Mesodermal cell (in vitro differentiated cells): ENCODE results near the gene MED12L.
A peak's percentile ranks its signal among the peaks of the same experiment; 100 is the strongest.
"Not testable (repeated sequence)": the region's sequence is repeated elsewhere in the genome, so short reads cannot be mapped to it uniquely, and the experiment has no call there.

ENCODE experiments used
- H3K27ac ChIP-seq: 2 replicates; pipeline ENCODE4 v1.7.0; 2013; ENCODE audit warnings: mild to moderate bottlenecking, low read depth, low read length, moderate library complexity; ENCODE audit not compliant: severe bottlenecking
- H3K36me3 ChIP-seq: 2 replicates; pipeline ENCODE4 v1.7.1; 2013; ENCODE audit warnings: mild to moderate bottlenecking, low read length, moderate library complexity; ENCODE audit not compliant: control insufficient read depth, insufficient read depth
- H3K4me1 ChIP-seq: one replicate; pipeline ENCODE4 v1.7.1; 2013; ENCODE audit warnings: mild to moderate bottlenecking, low read length; ENCODE audit not compliant: insufficient read depth, control insufficient read depth, poor library complexity, severe bottlenecking
- H3K4me3 ChIP-seq: 2 replicates; pipeline ENCODE4 v1.7.0; 2013; ENCODE audit warnings: low read length, control low read depth, mild to moderate bottlenecking; ENCODE audit not compliant: insufficient read depth, poor library complexity, severe bottlenecking; ENCODE audit errors: extremely low read depth
- H3K9me3 ChIP-seq: 2 replicates; pipeline ENCODE4 v1.7.1; 2013; ENCODE audit warnings: mild to moderate bottlenecking, low read length, moderate library complexity; ENCODE audit not compliant: control insufficient read depth
- WGBS, 2 experiments: methylation state at CpG; one replicate each; pipeline ENCODE4 v1.1.5; 2013; ENCODE audit warnings: missing lambda C conversion rate in 2 of 2; ENCODE audit not compliant: insufficient coverage in 2 of 2; 5-methylcytosine and 5-hydroxymethylcytosine counted together

MED12L gene

DNA sequence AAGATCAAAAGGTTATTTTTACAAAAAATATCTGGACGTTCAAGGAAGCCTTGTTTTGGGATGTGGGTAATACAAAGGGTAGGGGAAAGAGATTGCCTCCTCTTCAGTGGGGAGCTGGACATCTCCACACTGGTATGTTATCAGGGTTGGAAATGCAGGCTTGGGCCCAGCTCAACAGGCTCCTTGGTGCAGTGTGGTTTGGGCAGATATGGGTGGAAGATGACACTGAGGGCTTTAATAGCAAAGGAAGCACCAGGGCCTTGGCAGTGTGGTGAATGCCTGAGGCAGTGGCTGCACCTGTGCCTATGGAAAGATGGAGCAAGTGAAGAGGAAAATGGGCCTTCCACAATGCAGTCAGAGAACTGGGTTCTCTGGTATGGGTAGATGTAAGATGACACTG lies 11.2 kb upstream of the MED12L start:
- Histone ChIP-seq H3K27ac (no peak overlapping the region), H3K9me3 (no peaks in the 10 kb centered on the region), H3K4me1 (no peaks in the 10 kb centered on the region), H3K36me3 (no peaks in the 10 kb centered on the region), H3K4me3 (no peak overlapping the region)
- 89 to 100% methylated on average over 1 of the region's 1 CpG for WGBS, 2 experiments

DNA sequence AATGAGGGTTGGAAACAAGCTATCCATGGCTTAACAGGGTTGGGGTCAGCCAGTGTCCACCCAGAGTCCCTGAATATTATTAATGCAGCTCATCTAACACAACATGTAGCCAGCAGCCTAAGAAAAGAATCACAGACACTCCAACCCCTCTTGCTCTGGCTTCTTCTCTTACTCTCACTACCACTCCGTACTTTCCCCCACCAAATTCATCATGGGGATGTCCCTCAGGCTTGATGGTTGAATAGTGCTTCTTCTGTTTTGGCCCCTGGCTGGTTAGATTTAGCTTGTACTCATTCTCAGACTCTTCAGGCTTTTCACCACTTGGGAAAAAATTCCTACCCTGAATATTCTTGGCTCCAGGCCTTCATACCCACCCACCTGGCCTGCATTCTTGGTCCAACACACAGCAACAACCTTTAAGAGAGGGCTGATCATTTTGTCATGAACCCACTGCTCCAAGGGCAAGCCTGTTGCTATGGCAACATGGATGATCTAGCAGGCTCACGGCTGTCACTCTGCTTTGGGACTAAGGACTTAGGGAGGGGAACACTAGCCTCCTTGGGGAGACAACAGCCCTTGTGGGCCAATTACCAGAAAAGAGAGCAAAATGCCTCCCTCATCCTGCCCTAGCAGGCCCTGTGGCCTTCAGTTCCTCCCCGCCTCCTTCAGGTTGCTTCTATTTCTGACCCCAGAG lies 9.4 kb upstream of the MED12L start:
- Histone ChIP-seq H3K36me3 (no peaks in the 10 kb centered on the region), H3K27ac (no peak overlapping the region), H3K9me3 (no peaks in the 10 kb centered on the region), H3K4me3 (no peak overlapping the region), H3K4me1 (no peaks in the 10 kb centered on the region)
- 71 to 86% methylated on average over 1 of the region's 3 CpGs for WGBS, 2 experiments

DNA sequence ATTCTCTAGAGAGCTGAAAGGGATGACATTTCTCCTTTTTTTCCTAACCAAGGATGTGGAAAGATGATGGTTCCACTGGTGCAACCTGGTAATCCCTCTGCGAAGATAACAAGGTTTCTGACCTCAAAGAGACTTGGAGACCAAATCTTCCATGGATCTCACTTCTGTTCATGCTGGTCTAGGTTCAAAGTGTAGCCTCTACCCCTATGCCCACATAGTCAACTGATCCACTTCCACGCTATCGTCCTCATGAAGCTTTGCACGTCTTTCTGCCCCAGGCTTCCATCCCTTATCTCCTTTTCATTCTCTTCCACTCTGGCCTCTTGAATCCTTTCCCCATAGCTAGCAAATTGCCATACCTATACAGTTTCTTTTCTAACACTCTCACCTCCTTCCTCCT lies 8.8 kb upstream of the MED12L start:
- Histone ChIP-seq H3K9me3 (no peaks in the 10 kb centered on the region), H3K4me1 (no peaks in the 10 kb centered on the region), H3K27ac (no peak overlapping the region), H3K36me3 (no peaks in the 10 kb centered on the region), H3K4me3 (no peak overlapping the region)
- 94 to 100% methylated on average over 4 of the region's 4 CpGs for WGBS, 2 experiments

DNA sequence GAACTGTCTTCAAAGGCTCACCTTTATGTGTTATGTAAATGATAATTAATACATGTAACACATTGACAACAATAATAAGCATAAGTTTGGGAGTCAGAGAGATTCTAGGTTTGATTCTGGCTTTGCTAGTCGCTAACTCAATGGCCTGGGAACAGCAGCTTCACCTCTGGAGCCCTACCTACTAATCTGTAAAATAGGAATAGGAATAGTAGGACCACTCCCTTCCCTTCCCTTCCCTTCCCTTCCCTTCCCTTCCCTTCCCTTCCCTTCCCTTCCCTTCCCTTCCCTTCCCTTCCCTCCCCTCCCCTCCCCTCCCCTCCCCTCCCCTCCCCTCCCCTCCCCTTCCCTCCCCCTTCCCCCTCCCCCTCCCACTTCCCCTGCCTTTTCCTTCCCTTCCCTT lies 4.4 kb upstream of the MED12L start:
- not testable (repeated sequence) for H3K9me3 ChIP-seq, H3K36me3 ChIP-seq, H3K27ac ChIP-seq, H3K4me1 ChIP-seq, H3K4me3 ChIP-seq
- WGBS, 2 experiments = no CpG with 5 or more reads among the region's 1 CpG

DNA sequence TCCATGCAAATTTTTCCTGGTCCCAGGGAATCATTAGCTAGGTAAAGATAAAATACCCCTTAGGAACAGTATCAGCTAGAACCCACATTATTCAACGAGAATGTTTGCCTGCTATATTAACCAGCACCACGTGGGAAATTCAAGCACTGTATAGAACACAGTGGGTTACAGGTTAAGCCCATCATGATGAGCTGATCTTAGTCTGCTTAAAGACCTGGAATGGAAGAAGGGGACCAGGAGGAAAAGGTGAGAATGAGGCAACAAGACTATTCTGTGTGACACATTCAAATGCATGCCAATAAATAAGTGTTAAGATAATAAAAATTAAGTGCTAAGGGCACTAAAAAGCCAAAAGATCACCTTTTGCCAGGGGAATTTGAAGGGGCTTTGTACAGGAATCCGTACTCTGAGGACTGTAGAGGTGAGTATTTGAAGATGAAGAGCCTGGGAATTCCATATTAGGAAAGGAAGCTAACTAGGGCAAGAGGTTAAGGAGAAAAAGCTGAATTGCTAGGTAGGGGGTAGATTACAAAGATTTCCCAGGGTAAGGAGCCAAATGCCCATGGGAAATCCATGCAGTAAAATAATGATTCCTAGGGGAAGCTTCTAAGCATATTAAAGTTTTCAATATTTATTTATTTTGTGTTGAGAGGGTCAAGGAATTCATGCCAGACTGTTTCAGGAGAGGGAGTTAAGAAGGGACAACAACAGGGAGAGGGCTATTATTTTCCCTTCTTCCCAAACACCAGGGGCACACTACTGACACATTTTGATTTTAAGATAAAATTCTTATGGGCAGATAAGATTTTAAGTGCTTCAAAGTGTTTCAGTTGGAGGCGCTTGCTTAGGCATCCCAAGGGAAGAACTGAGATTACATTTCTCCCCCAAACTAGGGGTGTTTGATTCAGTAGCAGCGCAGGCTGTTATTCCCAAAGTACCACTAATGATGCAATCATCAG lies 2.3 kb upstream of the MED12L start:
- H3K9me3 ChIP-seq = no peaks in the 10 kb centered on the region
- no peaks in the 10 kb centered on the region for H3K4me1 ChIP-seq
- 53 to 60% methylated on average over 3 of the region's 5 CpGs for WGBS, 2 experiments
- H3K4me3 ChIP-seq = no peak overlapping the region
- H3K27ac ChIP-seq = no peak overlapping the region
- H3K36me3 ChIP-seq = no peaks in the 10 kb centered on the region

DNA sequence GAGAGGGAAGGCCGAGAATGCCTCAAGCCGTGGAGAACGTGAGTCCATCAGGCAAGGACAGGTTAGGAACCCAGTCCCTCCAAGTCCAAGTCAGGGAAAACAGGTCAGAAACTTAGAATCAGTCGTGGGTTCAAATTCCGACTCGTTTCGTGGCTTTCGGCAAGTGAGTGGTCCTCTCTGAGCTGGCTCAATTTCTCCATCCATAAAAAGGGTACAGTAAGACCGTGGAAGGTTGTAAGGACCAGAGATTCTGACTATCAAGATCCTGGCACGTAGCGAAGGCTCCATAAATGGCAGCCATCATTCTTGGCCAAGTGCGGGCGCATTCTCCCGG lies 604 bp upstream of the MED12L start:
- peak overlapping the region; percentile 84 for H3K4me3 ChIP-seq
- no peaks in the 10 kb centered on the region for H3K36me3 ChIP-seq
- WGBS, 2 experiments = 44 to 47% methylated on average over 13 of the region's 14 CpGs
- H3K27ac ChIP-seq = no peak overlapping the region
- no peaks in the 10 kb centered on the region for H3K4me1 ChIP-seq
- no peaks in the 10 kb centered on the region for H3K9me3 ChIP-seq

DNA sequence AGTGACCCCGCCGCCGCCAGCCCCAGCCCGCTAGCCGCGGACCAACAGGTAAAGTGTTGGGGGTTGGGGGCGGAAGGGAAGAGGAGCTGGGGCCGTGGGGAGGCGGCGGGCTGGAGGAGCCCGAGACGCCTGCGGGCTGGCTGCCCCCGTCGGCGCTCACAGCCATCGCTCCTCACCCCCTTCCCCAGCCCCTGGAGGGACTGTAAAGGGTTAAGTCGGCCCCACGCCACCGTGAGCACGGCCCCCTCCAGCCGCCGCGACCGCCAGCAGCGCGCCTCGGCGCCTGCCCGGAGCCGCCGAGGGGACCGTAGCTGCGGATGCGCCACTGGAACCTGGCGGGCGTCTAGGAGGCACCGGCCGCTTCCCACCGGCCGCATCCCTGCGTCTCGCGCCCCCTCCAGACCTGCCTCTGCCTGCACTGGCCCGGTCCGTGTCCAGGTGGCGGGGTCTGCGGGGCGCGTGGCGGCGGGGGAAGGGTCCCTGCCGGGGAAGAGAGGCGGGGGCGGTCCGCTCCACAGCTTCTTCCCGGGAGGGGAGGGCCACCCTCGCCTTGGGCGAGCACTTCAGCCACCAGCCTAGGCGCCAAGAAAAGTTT lies 522 bp downstream of the MED12L start:
- Histone ChIP-seq H3K36me3 (no peaks in the 10 kb centered on the region), H3K9me3 (no peaks in the 10 kb centered on the region), H3K27ac (peak overlapping the region; percentile 36), H3K4me3 (peak overlapping the region; percentile 84), H3K4me1 (no peaks in the 10 kb centered on the region)
- 0% methylated on average over 20 to 36 of the region's 60 CpGs for WGBS, 2 experiments

DNA sequence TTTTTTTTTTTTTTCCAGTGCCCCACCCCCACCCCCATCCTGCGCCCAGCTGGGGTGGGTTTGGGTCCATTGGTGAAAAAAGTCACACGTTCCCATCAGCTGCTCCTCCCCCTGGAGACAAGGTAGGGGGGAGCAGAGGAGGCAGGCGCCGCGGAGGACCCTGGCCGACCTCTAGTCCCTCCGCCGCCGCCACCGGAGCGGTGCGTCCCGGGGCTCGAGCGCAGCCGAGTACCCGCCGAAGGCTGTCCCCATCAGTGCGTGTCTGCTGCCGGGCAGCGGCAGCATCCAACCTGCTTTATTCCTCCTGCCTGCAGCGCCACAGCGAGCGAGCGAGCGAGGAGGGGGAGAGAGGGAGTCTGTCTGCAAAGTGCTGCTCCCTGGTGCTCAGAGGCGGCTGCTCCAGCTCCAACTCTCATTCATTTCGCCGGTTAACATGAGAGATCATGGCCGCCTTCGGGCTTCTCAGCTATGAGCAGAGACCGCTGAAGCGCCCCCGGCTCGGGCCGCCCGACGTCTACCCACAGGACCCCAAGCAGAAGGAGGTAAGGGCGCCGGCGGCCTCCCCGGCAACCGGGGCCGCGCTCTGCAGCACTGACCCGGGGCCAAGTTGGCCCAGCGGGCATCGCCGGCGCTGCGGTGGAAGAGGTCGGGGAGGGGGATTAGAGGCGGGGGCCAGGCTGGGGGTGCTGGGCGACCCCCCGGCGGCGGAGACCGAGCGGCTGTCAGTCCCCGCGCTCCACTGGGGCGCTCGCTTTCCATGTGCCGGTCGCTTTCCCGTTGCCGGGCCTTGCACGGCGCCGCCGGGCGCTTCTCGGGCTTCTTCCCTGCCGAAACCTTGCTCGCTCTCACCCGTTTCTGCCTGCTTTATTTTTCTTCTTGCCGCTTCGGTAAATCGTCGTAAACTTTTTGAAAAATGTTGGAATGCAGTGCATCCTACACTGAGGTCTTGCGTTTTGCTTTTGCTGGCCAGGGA lies 1.3 kb downstream of the MED12L start:
- no peaks in the 10 kb centered on the region for H3K4me1 ChIP-seq
- H3K27ac ChIP-seq = peak overlapping the region; percentile 36
- H3K4me3 ChIP-seq = peak overlapping the region; percentile 84
- 0% methylated on average over 53 to 71 of the region's 81 CpGs for WGBS, 2 experiments
- H3K9me3 ChIP-seq = no peaks in the 10 kb centered on the region
- H3K36me3 ChIP-seq = no peaks in the 10 kb centered on the region

DNA sequence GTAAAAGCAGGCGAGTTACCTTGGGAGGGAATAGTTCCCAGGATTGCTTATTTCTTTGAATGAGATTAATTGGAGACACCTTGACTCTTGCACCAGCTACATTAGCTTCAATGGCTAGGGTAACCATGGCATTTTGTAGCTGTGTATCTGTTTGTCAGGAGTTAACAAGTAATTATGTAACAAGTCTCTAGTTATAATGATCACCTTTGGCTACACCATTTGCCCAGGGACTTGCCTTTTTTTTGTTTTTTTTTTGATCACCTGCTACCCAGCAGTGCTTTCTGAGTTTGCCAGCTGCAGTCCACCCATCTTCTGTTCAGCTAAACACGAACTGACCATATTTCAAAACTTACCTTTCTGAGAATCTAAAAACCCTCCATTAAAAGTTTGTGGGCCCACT lies 2.2 kb downstream of the MED12L start:
- H3K36me3 ChIP-seq = no peaks in the 10 kb centered on the region
- no peak overlapping the region for H3K27ac ChIP-seq
- H3K4me1 ChIP-seq = peaks cover 3% of the 10 kb centered on the region
- H3K9me3 ChIP-seq = no peaks in the 10 kb centered on the region
- WGBS, 2 experiments = 15 to 27% methylated on average over 1 of the region's 2 CpGs
- H3K4me3 ChIP-seq = peak overlapping the region; percentile 84

DNA sequence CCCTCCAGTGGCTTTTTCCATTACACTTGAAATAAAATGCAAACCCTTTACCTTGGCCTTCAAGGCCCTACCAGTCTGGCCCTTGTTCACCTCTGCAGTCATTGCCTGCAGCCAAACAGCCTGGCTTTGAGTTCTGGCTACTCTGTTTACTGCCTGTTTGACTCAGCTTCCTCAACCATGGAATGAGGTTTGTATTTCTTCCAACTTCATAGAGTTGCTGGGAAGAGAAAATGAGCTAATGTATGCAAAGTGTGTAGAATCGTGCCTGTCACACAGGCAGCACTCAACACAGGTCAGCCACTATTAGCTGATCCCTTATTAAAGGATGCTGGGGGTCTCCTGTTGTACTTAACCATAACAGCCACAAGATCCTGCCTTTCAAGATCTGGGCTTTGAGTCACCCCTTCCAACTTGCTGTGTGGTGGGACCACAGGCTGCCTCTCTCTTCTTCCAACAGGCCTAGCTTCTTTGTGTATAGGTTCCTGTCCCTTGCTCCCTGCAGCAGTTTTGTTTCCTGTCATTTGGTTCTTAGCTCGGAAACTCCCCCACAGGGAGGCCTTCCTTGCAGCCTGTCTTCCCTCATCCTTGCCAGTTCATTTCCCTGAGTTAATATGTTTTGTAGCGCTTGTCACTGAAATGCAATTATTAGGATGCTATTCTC lies 6.4 kb downstream of the MED12L start:
- no peak overlapping the region for H3K4me3 ChIP-seq
- WGBS, 2 experiments = 80 to 90% methylated on average over 1 to 2 of the region's 3 CpGs
- no peak overlapping the region for H3K27ac ChIP-seq
- H3K9me3 ChIP-seq = no peaks in the 10 kb centered on the region
- peaks cover 11% of the 10 kb centered on the region for H3K4me1 ChIP-seq
- no peaks in the 10 kb centered on the region for H3K36me3 ChIP-seq
